B cell (primary cell): ENCODE data around the gene CBX2. TPM values are rescaled to one million over a fixed set of nuclear protein-coding genes. Genes with fewer than 3 reads are reported as not detected.

Experiments used
- ATAC-seq: fragments of 200-7000 bp; cut with Tn5 transposase; one replicate; pipeline ENCODE4 v1.10.0; 2021; ENCODE audit warnings: low read depth, mild to moderate bottlenecking, moderate number of reproducible peaks, moderate library complexity
- CTCF ChIA-PET: fragments of 350-600 bp; sonication (Branson Sonifier 250); formaldehyde crosslinking; loops from one replicate; lab custom pipeline; 2021; ENCODE audit warnings: antibody characterized with exemption, inconsistent platforms; lab: Charles Lee
- POLR2A ChIA-PET: fragments of 350-600 bp; sonication (Branson Sonifier 250); formaldehyde crosslinking; loops from one replicate; lab custom pipeline; 2021; ENCODE audit warnings: antibody characterized with exemption; lab: Charles Lee
- DNase-seq: peaks from one replicate; pipeline ENCODE4 v3.0.0; 2013
- H2AFZ ChIP-seq: 2 replicates; pipeline ENCODE4 v1.6.1; 2012; ENCODE audit warnings: mild to moderate bottlenecking, low read depth, low read length; ENCODE audit not compliant: insufficient read depth, poor library complexity, severe bottlenecking
- H3K27ac ChIP-seq, 2 donors: 1 replicate in 1 of 2; 2 replicates in 1 of 2; pipeline ENCODE4 v1.5.1; 2012 to 2013; ENCODE audit warnings: low read length in 2 of 2, mild to moderate bottlenecking in 2 of 2, moderate library complexity in 1 of 2
- H3K27me3 ChIP-seq, 4 experiments: fragments of 200-600 bp in 1 of 4; sonication (generic) in 1 of 4; replicated peaks in 1 of 4; 1 replicate in 2 of 4; 2 replicates in 2 of 4; pipeline versions ENCODE4 v1.6.1 to v1.7.0; 2013 to 2016; ENCODE audit warnings: low read length in 3 of 4, mild to moderate bottlenecking in 2 of 4, mixed read lengths in 1 of 4, moderate library complexity in 1 of 4; ENCODE audit not compliant: insufficient read depth in 4 of 4, control insufficient read depth in 3 of 4; ENCODE audit errors: control extremely low read depth in 1 of 4
- H3K36me3 ChIP-seq, 2 experiments: replicated peaks in 1 of 2; 1 replicate in 1 of 2; 2 replicates in 1 of 2; pipeline versions ENCODE4 v1.6.1 to v1.7.1; 2013; ENCODE audit warnings: low read length in 1 of 2; ENCODE audit not compliant: insufficient read depth in 2 of 2, control insufficient read depth in 1 of 2; ENCODE audit errors: control extremely low read depth in 1 of 2, extremely low read depth in 1 of 2
- H3K4me1 ChIP-seq, 2 donors: fragments of 200-600 bp in 1 of 2; sonication (generic) in 1 of 2; 1 replicate in 1 of 2; 2 replicates in 1 of 2; pipeline versions ENCODE4 v1.5.1 to v1.6.1; 2013 to 2017; ENCODE audit warnings: low read length in 2 of 2; ENCODE audit not compliant: control insufficient read depth in 2 of 2, insufficient read depth in 2 of 2
- H3K4me2 ChIP-seq: replicated peaks from 2 replicates; pipeline ENCODE3; 2012; ENCODE audit warnings: mild to moderate bottlenecking, low read depth, low read length; ENCODE audit not compliant: poor library complexity, severe bottlenecking
- H3K4me3 ChIP-seq, 5 experiments: fragments of 200-600 bp in 1 of 5; sonication (generic) in 1 of 5; 1 replicate in 3 of 5; 2 replicates in 2 of 5; pipeline versions ENCODE4 v1.5.1 to v1.7.0; 2011 to 2016; ENCODE audit warnings: low read length in 4 of 5, mild to moderate bottlenecking in 4 of 5, low read depth in 2 of 5, control low read depth in 1 of 5, moderate library complexity in 1 of 5; ENCODE audit not compliant: insufficient read depth in 1 of 5; ENCODE audit errors: control extremely low read depth in 1 of 5, extremely low read depth in 1 of 5
- H3K79me2 ChIP-seq: fragments of 200-600 bp; sonication (generic); one replicate; pipeline ENCODE4 v1.6.0; 2016; ENCODE audit warnings: low read length; ENCODE audit not compliant: control insufficient read depth, insufficient read depth
- H3K9ac ChIP-seq: fragments of 200-600 bp; sonication (generic); 2 replicates; pipeline ENCODE4 v1.6.1; 2017; ENCODE audit warnings: mild to moderate bottlenecking, low read length, moderate library complexity
- H3K9me3 ChIP-seq, 3 donors: one replicate each; pipeline versions ENCODE4 v1.6.1 to v1.7.1; 2013; ENCODE audit warnings: low read length in 2 of 3; ENCODE audit not compliant: control insufficient read depth in 2 of 3, insufficient read depth in 1 of 3; ENCODE audit errors: control extremely low read depth in 1 of 3
- H4K20me1 ChIP-seq: 2 replicates; pipeline ENCODE4 v1.6.0; 2012; ENCODE audit warnings: mild to moderate bottlenecking, low read length; ENCODE audit not compliant: insufficient read depth, control insufficient read depth, poor library complexity, severe bottlenecking
- H3K27ac Mint-ChIP-seq: one replicate; pipeline ENCODE4 v1.8.0; 2021; ENCODE audit warnings: mixed read lengths
- H3K27me3 Mint-ChIP-seq: one replicate; pipeline ENCODE4 v1.8.0; 2021; ENCODE audit warnings: mixed read lengths
- H3K4me1 Mint-ChIP-seq: one replicate; pipeline ENCODE4 v1.8.0; 2021; ENCODE audit warnings: mixed read lengths
- H3K4me3 Mint-ChIP-seq: one replicate; pipeline ENCODE4 v1.8.0; 2021; ENCODE audit warnings: mixed read lengths
- H3K9me3 Mint-ChIP-seq: one replicate; pipeline ENCODE4 v1.8.0; 2022; ENCODE audit warnings: mixed read lengths; ENCODE audit not compliant: insufficient read depth
- EZH2 ChIP-seq: IDR thresholded peaks from 2 replicates; pipeline ENCODE4 v1.6.1; 2012; ENCODE audit warnings: borderline replicate concordance, low read depth, mild to moderate bottlenecking, moderate library complexity, low read length; ENCODE audit not compliant: insufficient read depth, poor library complexity, severe bottlenecking
- WGBS: methylation state at CpG from one replicate; pipeline ENCODE4 v1.1.5; 2013; ENCODE audit warnings: missing lambda C conversion rate; ENCODE audit not compliant: insufficient coverage; 5-methylcytosine and 5-hydroxymethylcytosine counted together
- intact Hi-C: fragments of 100-400 bp; cut with micrococcal nuclease; formaldehyde crosslinking; loops from one replicate; pipeline ENCODE4 v1.10.0; 2022
- polyA plus RNA-seq: library from polyadenylated mRNA; depleted of rRNA; stranded (reverse); fragments of >200 nt; gene quantifications from 2 replicates; pipeline ENCODE4 v1.2.3, GENCODE V29; 2012
- total RNA-seq, 2 donors: library from RNA; stranded (reverse); fragments of 120-200 nt in 1 of 2; gene quantifications; 1 replicate in 1 of 2; 2 replicates in 1 of 2; pipeline versions ENCODE4 v1.2.3 to v1.2.4, GENCODE V29; 2013 to 2022
- TF ChIP-seq, protein P1 (sequence below): fragments of 200-600 bp; IDR thresholded peaks from one replicate; pipeline ENCODE4 v1.8.0; 2022; ENCODE audit warnings: antibody characterized with exemption, mild to moderate bottlenecking

CBX2 gene
- total and polyA plus RNA-seq, 2 donors (not counting 1 experiment from before 2014, with no cell fraction given) = 0.10 to 0.47 TPM

DNA sequence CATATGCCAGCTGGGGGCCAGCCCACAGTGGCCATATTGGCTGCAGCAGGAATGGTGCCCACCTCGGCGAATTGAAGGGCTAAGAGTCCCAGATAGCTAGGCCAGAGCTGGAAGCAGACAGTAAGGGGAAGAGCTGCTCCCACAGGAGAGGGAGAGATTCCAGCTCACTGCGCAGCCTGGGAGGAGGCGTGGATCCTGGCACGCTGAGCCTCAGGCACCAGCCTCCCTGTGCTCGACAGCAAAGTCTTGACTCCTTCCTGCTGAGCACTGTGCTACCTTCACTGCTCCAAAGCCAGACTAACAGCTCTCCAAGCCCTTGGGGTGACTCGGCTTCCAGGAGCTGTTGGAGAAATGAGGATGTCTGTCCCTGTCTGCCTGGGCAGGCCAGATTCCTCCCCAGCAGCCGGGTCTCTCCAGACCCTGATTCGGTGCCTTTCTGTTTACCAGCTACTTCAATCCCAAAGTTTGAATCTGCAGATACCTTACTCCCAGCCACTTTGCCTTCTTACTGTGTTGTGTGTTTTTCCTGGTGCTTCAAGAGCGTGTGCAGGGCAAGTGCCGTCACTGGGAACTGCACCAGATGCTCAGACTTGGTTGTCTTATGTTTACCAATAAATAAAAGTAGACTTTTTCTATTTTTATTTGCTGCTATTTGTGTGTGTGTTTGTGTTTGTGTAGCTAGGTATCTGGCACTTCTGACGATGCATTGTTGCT, 9.1 kb downstream of the CBX2 start:
- peaks cover 56% of the 10 kb centered on the region for H3K27me3 Mint-ChIP-seq
- 94% methylated on average over 7 of the region's 12 CpGs for WGBS
- H3K4me3 ChIP-seq = no peak overlapping the region
- no peak overlapping the region for H3K9ac ChIP-seq
- no peak overlapping the region for H3K4me3 Mint-ChIP-seq
- peaks cover 30 to 31% of the 10 kb centered on the region in 2 donors for H3K4me1 ChIP-seq
- peaks cover 0 to 34% (median 0%) of the 10 kb centered on the region in 3 donors for H3K9me3 ChIP-seq
- TF ChIP-seq EZH2 = no peak
- TF ChIP-seq, protein P1, sequence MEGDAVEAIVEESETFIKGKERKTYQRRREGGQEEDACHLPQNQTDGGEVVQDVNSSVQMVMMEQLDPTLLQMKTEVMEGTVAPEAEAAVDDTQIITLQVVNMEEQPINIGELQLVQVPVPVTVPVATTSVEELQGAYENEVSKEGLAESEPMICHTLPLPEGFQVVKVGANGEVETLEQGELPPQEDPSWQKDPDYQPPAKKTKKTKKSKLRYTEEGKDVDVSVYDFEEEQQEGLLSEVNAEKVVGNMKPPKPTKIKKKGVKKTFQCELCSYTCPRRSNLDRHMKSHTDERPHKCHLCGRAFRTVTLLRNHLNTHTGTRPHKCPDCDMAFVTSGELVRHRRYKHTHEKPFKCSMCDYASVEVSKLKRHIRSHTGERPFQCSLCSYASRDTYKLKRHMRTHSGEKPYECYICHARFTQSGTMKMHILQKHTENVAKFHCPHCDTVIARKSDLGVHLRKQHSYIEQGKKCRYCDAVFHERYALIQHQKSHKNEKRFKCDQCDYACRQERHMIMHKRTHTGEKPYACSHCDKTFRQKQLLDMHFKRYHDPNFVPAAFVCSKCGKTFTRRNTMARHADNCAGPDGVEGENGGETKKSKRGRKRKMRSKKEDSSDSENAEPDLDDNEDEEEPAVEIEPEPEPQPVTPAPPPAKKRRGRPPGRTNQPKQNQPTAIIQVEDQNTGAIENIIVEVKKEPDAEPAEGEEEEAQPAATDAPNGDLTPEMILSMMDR = no peak
- no peaks in the 10 kb centered on the region for H3K9me3 Mint-ChIP-seq
- H3K4me2 ChIP-seq = no peak overlapping the region
- intact Hi-C loops = loop anchor here (5.0 kb wide), 1 partner anchor 130 kb away; no protein-coding TSS in a partner anchor
- no peak overlapping the region for H3K27ac Mint-ChIP-seq
- DNase-seq (no peak), ATAC-seq (no peak)
- H2AFZ ChIP-seq = no peak overlapping the region
- H3K27me3 ChIP-seq = peaks cover 0 to 76% (median 45%) of the 10 kb centered on the region in 4 experiments
- H3K79me2 ChIP-seq = no peaks in the 10 kb centered on the region
- peaks cover 8% of the 10 kb centered on the region for H3K4me1 Mint-ChIP-seq
- ChIA-PET POLR2A (interaction anchor here (0.5 to 0.8 kb wide), 4 partner anchors 10 to 1626 kb away, joined by 3 to 6 read pairs (median 4); partner anchors contain the start of gene CBX8), CTCF (interaction anchor here (0.9 to 1.4 kb wide), 5 partner anchors 13 to 184 kb away, joined by 3 to 4 read pairs (median 4); no protein-coding TSS in a partner anchor)
- H4K20me1 ChIP-seq = peaks cover 13% of the 10 kb centered on the region
- no peaks in the 10 kb centered on the region for H3K36me3 ChIP-seq
- no peak overlapping the region for H3K27ac ChIP-seq

DNA sequence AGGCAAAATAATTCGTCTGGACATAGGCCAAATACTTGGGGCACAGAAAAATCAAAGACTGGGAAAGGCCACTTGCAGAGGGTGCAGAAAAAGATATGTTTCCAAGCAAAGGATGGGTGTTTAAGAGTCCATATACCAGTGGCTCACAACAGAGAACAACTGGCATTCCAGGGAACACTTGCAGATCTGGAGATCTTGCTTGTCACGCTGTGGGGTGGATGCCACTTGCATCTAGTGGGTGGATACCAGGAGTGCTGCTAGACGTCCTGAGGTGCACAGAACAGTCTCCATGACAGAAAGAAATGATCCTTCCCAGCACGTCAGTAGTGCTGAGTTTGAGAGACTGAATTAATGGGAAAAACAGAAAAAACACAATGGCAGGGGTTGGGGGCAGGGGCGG, 10.5 kb downstream of the CBX2 start:
- Mint-ChIP-seq H3K4me1 (peaks cover 11% of the 10 kb centered on the region), H3K4me3 (peak overlapping the region; percentile 13), H3K9me3 (no peaks in the 10 kb centered on the region), H3K27me3 (peaks cover 50% of the 10 kb centered on the region), H3K27ac (no peak overlapping the region)
- no peaks in the 10 kb centered on the region for H3K36me3 ChIP-seq
- DNase-seq (no peak), ATAC-seq (no peak)
- peaks cover 0 to 76% (median 46%) of the 10 kb centered on the region in 4 experiments for H3K27me3 ChIP-seq
- H3K27ac ChIP-seq = no peak overlapping the region
- no peaks in the 10 kb centered on the region for H3K79me2 ChIP-seq
- CTCF ChIA-PET = interaction anchor here (1.0 to 3.5 kb wide), 11 partner anchors 11 to 220 kb away, joined by 3 to 30 read pairs (median 8); partner anchors contain the start of gene CBX2
- H3K4me1 ChIP-seq = peaks cover 28 to 29% of the 10 kb centered on the region in 2 donors
- 94% methylated on average over 4 of the region's 5 CpGs for WGBS
- POLR2A ChIA-PET = no interaction called here
- H3K9ac ChIP-seq = no peak overlapping the region
- intact Hi-C loops = loop anchor here (2.0 to 5.0 kb wide), 2 partner anchors 129 to 182 kb away; no protein-coding TSS in a partner anchor
- H3K4me2 ChIP-seq = no peak overlapping the region
- no peak for TF ChIP-seq EZH2
- TF ChIP-seq, protein P1 = no peak
- H2AFZ ChIP-seq = no peak overlapping the region
- no peak overlapping the region for H3K4me3 ChIP-seq
- peaks cover 13% of the 10 kb centered on the region for H4K20me1 ChIP-seq
- peaks cover 0 to 45% (median 0%) of the 10 kb centered on the region in 3 donors for H3K9me3 ChIP-seq
